Breast epithelium (tissue), 4 donors: ENCODE measurements around the gene KLHL26. TPM values are rescaled to one million over a fixed set of nuclear protein-coding genes. Genes with fewer than 3 reads are reported as not detected.

Source experiments
- DNase-seq, 2 donors: peaks; one replicate each; pipeline ENCODE4 v3.0.0-alpha.2; 2019; ENCODE audit warnings: low spot score in 2 of 2
- H3K27ac ChIP-seq, 2 donors: fragments of 200-600 bp; sonication (generic) in 1 of 2; one replicate each; pipeline ENCODE4 v1.5.1; 2016 to 2019; ENCODE audit warnings: mild to moderate bottlenecking in 1 of 2
- H3K27me3 ChIP-seq, 2 donors: fragments of 200-600 bp; sonication (generic) in 1 of 2; one replicate each; pipeline versions ENCODE4 v1.5.1 to v1.6.0; 2017 to 2019; ENCODE audit warnings: control low read depth in 1 of 2, mild to moderate bottlenecking in 1 of 2
- H3K36me3 ChIP-seq: fragments of 200-600 bp; one replicate; pipeline ENCODE4 v1.5.1; 2019
- H3K4me1 ChIP-seq, 2 donors: fragments of 200-600 bp; sonication (generic); one replicate each; pipeline ENCODE4 v1.5.1; 2016 to 2019; ENCODE audit warnings: control low read depth in 1 of 2
- H3K4me3 ChIP-seq, 3 donors: fragments of 200-600 bp; sonication (generic); 1 replicate in 2 of 3; 2 replicates in 1 of 3; pipeline ENCODE4 v1.5.1; 2016 to 2019; ENCODE audit warnings: mild to moderate bottlenecking in 3 of 3, moderate library complexity in 2 of 3
- H3K9me3 ChIP-seq, 2 donors: fragments of 200-600 bp; sonication (generic) in 1 of 2; one replicate each; pipeline ENCODE4 v1.5.1; 2016 to 2019; ENCODE audit warnings: control low read depth in 1 of 2
- POLR2A ChIP-seq: fragments of 450-650 bp; IDR thresholded peaks from one replicate; pipeline ENCODE4 v1.6.1; 2016; ENCODE audit warnings: antibody characterized with exemption, mild to moderate bottlenecking, moderate library complexity
- POLR2AphosphoS5 ChIP-seq, 3 donors: sonication (generic); formaldehyde crosslinking; IDR thresholded peaks; one replicate each; pipeline ENCODE4 v1.6.1; 2017; ENCODE audit warnings: antibody characterized with exemption in 3 of 3
- intact Hi-C: fragments of 100-400 bp; cut with DNase I; formaldehyde crosslinking; loops from one replicate; pipeline ENCODE4 v1.15.1; 2023; ENCODE audit warnings: low total_unique reads
- total RNA-seq, 3 donors: library from RNA; depleted of rRNA; stranded (reverse); fragments of >200 nt; gene quantifications; one replicate each; pipeline ENCODE4 v1.1.0, GENCODE V29; 2016
- TF ChIP-seq, protein P1 (sequence below), 3 donors: fragments of 450-650 bp; IDR thresholded peaks; one replicate each; pipeline ENCODE4 v1.5.1; 2016 to 2017; ENCODE audit warnings: antibody characterized with exemption in 3 of 3, mild to moderate bottlenecking in 3 of 3, moderate library complexity in 3 of 3

The KLHL26 gene
- total RNA-seq, 3 donors from 2014 or later: 7.0 to 18.1 (median 14.7) TPM

- Histone ChIP-seq H3K36me3 (no peaks in the 10 kb centered on the region), H3K4me1 (peaks cover 10 to 12% of the 10 kb centered on the region in 2 donors), H3K4me3 (peak overlapping the region; percentile 15 to 51 (median 20)), H3K27ac (no peak overlapping the region), H3K9me3 (no peaks in the 10 kb centered on the region), H3K27me3 (peaks cover 8 to 50% of the 10 kb centered on the region in 2 donors)
- TF ChIP-seq, protein P1, sequence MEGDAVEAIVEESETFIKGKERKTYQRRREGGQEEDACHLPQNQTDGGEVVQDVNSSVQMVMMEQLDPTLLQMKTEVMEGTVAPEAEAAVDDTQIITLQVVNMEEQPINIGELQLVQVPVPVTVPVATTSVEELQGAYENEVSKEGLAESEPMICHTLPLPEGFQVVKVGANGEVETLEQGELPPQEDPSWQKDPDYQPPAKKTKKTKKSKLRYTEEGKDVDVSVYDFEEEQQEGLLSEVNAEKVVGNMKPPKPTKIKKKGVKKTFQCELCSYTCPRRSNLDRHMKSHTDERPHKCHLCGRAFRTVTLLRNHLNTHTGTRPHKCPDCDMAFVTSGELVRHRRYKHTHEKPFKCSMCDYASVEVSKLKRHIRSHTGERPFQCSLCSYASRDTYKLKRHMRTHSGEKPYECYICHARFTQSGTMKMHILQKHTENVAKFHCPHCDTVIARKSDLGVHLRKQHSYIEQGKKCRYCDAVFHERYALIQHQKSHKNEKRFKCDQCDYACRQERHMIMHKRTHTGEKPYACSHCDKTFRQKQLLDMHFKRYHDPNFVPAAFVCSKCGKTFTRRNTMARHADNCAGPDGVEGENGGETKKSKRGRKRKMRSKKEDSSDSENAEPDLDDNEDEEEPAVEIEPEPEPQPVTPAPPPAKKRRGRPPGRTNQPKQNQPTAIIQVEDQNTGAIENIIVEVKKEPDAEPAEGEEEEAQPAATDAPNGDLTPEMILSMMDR (IDR thresholded peaks at IDR 0.05): no peak
- TF ChIP-seq POLR2AphosphoS5 (IDR thresholded peaks at IDR 0.05): no peak
- TF ChIP-seq POLR2A: no peak
- intact Hi-C loops: no loop called here
- DNase-seq: no peak
These were observed 32.6 kb upstream of the KLHL26 start for GRCh38 chr19:18603958-18604819.

DNA sequence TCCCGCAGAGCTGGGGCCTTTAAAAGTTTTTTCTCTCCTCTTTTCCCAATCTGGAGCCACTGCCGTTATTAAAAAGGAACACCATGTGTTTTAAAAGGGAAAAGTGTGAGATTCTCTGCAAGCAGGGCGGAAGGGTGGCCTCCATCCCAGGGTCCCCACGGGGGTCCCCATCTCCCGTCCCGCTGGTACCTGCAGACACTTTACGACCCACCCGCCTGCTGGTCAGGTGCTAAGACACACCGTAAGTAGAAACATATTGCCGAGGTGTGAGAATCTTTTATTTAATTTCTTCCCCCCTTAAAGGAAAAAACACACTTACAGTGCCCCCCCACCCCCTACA, 32.0 kb upstream of the KLHL26 start:
- H3K27me3 ChIP-seq: peaks cover 8 to 56% of the 10 kb centered on the region in 2 donors
- no peak for DNase-seq
- no peak overlapping the region for H3K27ac ChIP-seq

DNA sequence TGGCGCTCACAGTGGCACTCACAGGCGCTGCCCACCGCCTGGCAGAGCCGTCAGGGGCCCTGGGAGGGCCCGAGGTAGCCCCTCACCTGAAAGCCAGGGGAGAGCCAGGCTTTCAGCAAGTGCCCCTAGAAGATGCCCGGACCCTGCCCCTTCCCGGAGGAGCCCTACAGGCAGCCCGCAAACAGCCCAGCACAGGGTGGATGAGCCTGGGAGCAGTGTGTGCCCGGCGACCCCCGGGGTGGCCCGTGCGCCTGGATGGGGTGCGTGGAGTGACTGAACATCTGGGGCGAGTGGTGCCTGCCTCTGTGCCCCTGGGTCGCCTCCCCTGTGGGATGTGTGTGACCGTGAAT, 31.7 kb upstream of the KLHL26 start:
- H3K4me1 ChIP-seq: peaks cover 10 to 12% of the 10 kb centered on the region in 2 donors
- no peak overlapping the region for H3K27ac ChIP-seq
- intact Hi-C loops: no loop called here
- DNase-seq: no peak
- peaks cover 12 to 59% of the 10 kb centered on the region in 2 donors for H3K27me3 ChIP-seq
- no peaks in the 10 kb centered on the region for H3K36me3 ChIP-seq
- H3K4me3 ChIP-seq: peak overlapping the region in 2 of 3 donors; percentile 51 to 59
- H3K9me3 ChIP-seq: no peaks in the 10 kb centered on the region
- TF ChIP-seq, protein P1 (IDR thresholded peaks at IDR 0.05): no peak
- no peak for TF ChIP-seq POLR2A
- no peak for TF ChIP-seq POLR2AphosphoS5 (IDR thresholded peaks at IDR 0.05)

More for the DNA sequence above, 32.0 kb upstream of the KLHL26 start:
- H3K9me3 ChIP-seq: no peaks in the 10 kb centered on the region
- no peak for TF ChIP-seq POLR2A
- no peak for TF ChIP-seq POLR2AphosphoS5 (IDR thresholded peaks at IDR 0.05)
- TF ChIP-seq, protein P1 (IDR thresholded peaks at IDR 0.05): no peak
- H3K36me3 ChIP-seq: no peaks in the 10 kb centered on the region
- H3K4me1 ChIP-seq: peaks cover 10 to 12% of the 10 kb centered on the region in 2 donors
- H3K4me3 ChIP-seq: peak overlapping the region in 1 of 3 donors; percentile 51
- intact Hi-C loops: no loop called here

DNA sequence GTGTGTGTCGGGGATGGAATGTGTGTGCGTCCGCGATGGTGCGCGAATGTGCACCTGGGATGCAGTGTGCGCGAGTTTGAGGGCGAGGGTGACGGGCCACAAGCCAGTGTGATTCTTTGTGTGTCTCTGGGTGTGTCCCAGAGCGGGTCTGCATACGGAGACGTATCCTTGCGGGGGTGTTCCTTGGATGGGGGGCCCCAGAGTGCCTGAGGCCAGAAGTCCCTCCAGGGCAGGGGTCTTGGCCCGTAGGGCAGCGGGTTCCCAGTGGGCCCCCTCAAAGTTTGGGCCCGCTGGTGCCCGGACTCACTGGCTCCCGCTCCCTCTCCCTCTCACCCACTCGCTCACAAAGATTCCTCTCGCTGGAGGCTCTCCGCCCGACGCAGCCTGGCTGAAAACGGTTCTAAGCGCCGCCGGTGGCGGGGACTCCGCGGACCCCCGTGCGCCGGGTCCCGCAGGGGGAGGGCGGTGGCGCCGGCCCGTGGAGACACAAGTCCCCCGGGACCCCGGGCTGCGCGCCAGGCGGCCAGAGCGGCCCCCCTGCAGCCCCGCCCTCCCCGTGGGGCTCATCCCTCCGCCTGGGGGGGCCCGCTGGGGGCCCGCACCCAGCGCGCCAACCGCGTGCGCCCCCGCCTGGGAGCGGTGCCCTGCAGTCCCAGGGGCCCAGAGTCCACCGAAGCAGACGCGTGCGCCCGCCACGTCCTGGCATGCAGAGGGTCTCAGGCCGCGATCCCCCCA, 31.1 kb upstream of the KLHL26 start:
- peak overlapping the region; percentile 47 to 59 (median 51) for H3K4me3 ChIP-seq
- H3K4me1 ChIP-seq: peaks cover 11 to 12% of the 10 kb centered on the region in 2 donors
- no peak for DNase-seq
- H3K27me3 ChIP-seq: peaks cover 17 to 65% of the 10 kb centered on the region in 2 donors
- no peaks in the 10 kb centered on the region for H3K36me3 ChIP-seq
- no peaks in the 10 kb centered on the region for H3K9me3 ChIP-seq
- TF ChIP-seq, protein P1 (IDR thresholded peaks at IDR 0.05): no peak
- TF ChIP-seq POLR2AphosphoS5 (IDR thresholded peaks at IDR 0.05) (no peak), POLR2A (no peak)
- intact Hi-C loops: no loop called here
- no peak overlapping the region for H3K27ac ChIP-seq
